Dedifferentiated amniotic fluid mesenchymal stem cell (primary cell): ENCODE measurements around the gene ADAP2.
"Not testable (repeated sequence)": the region's sequence is repeated elsewhere in the genome, so short reads cannot be mapped to it uniquely, and the experiment has no call there.

Experiments
- DNase-seq: peaks from one replicate; pipeline ENCODE4 v3.0.0-alpha.2; 2016; ENCODE audit errors: extremely low spot score

ADAP2 gene

GRCh38 chr17:30921544-30922196 lies at the start of gene ADAP2:
ADAP2 (plus strand) TSS chr17:30921945; CDS start chr17:30922015, 70 bp downstream.
- DNase-seq: no peak

GRCh38 chr17:30886187-30886586 lies 35.6 kb upstream of the ADAP2 start:
- no peak for DNase-seq

GRCh38 chr17:30894236-30894635 lies 27.5 kb upstream of the ADAP2 start:
- DNase-seq: no peak

- DNase-seq: no peak
Measured at GRCh38 chr17:30897311-30897710, 24.4 kb upstream of the ADAP2 start.

- no peak for DNase-seq
Measured at GRCh38 chr17:30905742-30906100, 16.0 kb upstream of the ADAP2 start.

GRCh38 chr17:30906101-30906911 lies 15.4 kb upstream of the ADAP2 start, which contains the start of gene TEFM:
TEFM (minus strand) TSS chr17:30906238; CDS start chr17:30906198, 40 bp downstream.
- peak; percentile 91 for DNase-seq

- DNase-seq: no peak
Measured at GRCh38 chr17:30908717-30909420, 12.9 kb upstream of the ADAP2 start.

GRCh38 chr17:30910151-30910550 lies 11.6 kb upstream of the ADAP2 start:
- DNase-seq: not testable (repeated sequence)

- DNase-seq: no peak
Measured at GRCh38 chr17:30913955-30914354, 7.8 kb upstream of the ADAP2 start.

- DNase-seq: no peak
Measured at GRCh38 chr17:30915833-30916611, 5.7 kb upstream of the ADAP2 start.

GRCh38 chr17:30917050-30917449 lies 4.7 kb upstream of the ADAP2 start:
- no peak for DNase-seq

GRCh38 chr17:30920282-30920681 lies 1.5 kb upstream of the ADAP2 start:
- DNase-seq: no peak

GRCh38 chr17:30920683-30921543 lies 832 bp upstream of the ADAP2 start:
- no peak for DNase-seq

- DNase-seq: no peak
Measured at GRCh38 chr17:30922235-30923030, 688 bp downstream of the ADAP2 start.

- no peak for DNase-seq
Measured at GRCh38 chr17:30924341-30924740, 2.6 kb downstream of the ADAP2 start.

- DNase-seq: no peak
Measured at GRCh38 chr17:30926516-30926915, 4.8 kb downstream of the ADAP2 start.

- no peak for DNase-seq
Measured at GRCh38 chr17:30927756-30928155, 6.0 kb downstream of the ADAP2 start.

- no peak for DNase-seq
Measured at GRCh38 chr17:30928584-30928983, 6.8 kb downstream of the ADAP2 start.

GRCh38 chr17:30929081-30929633 lies 7.4 kb downstream of the ADAP2 start:
- no peak for DNase-seq

- DNase-seq: not testable (repeated sequence)
Measured at GRCh38 chr17:30929861-30930260, 8.1 kb downstream of the ADAP2 start.
